Colonic mucosa (tissue), 4 donors: ENCODE measurements around the gene TYMP. TPM values are rescaled to one million over a fixed set of nuclear protein-coding genes. Genes with fewer than 3 reads are reported as not detected.

Source experiments
- DNase-seq: peaks from one replicate; pipeline ENCODE4 v3.0.0-alpha.2; 2020
- H3K27ac ChIP-seq: fragments of 200-600 bp; one replicate; pipeline ENCODE4 v1.8.0; 2021
- H3K27me3 ChIP-seq: fragments of 200-600 bp; one replicate; pipeline ENCODE4 v1.8.0; 2021
- H3K36me3 ChIP-seq: fragments of 200-600 bp; one replicate; pipeline ENCODE4 v1.8.0; 2021
- H3K4me1 ChIP-seq: fragments of 200-600 bp; one replicate; pipeline ENCODE4 v1.8.0; 2021; ENCODE audit warnings: mild to moderate bottlenecking
- H3K4me3 ChIP-seq: fragments of 200-600 bp; one replicate; pipeline ENCODE4 v1.8.0; 2021
- H3K9ac ChIP-seq, 2 donors: one replicate each; pipeline ENCODE4 v1.7.0; 2013; ENCODE audit warnings: control low read depth in 2 of 2, low read depth in 2 of 2, low read length in 2 of 2
- H3K9me3 ChIP-seq: fragments of 200-600 bp; one replicate; pipeline ENCODE4 v1.8.0; 2021
- intact Hi-C: fragments of 100-400 bp; cut with DNase I; formaldehyde crosslinking; loops from one replicate; pipeline ENCODE4 v1.14.1; 2022
- total RNA-seq, 2 donors: library from RNA; stranded (reverse); fragmentation: NEBNext Ultra II Directional in 1 of 2; extraction: Animal tissue kit (Norgen Biotek cat#: 25700) in 1 of 2; gene quantifications; one replicate each; pipeline ENCODE4 v1.2.1, GENCODE V29; 2021
- TF ChIP-seq, protein P1 (sequence below): fragments of 200-600 bp; IDR thresholded peaks from one replicate; pipeline ENCODE4 v1.8.0; 2022; ENCODE audit warnings: antibody characterized with exemption, mild to moderate bottlenecking
- donor health status: healthy.
- donor health status: DM: no; HTN: no; CAD: no.
- donor health status: DM: no; HTN: no; CAD: no.

Gene TYMP
- total RNA-seq, 2 donors from 2014 or later, result 22.6 to 28.0 TPM

- intact Hi-C loops, result no loop called here
- Histone ChIP-seq H3K36me3 (no peaks in the 10 kb centered on the region), H3K27ac (peak overlapping the region; percentile 100), H3K27me3 (no peaks in the 10 kb centered on the region), H3K9ac (peak overlapping the region in 1 of 2 donors; percentile 95), H3K4me1 (peaks cover 6% of the 10 kb centered on the region), H3K9me3 (no peaks in the 10 kb centered on the region), H3K4me3 (no peak overlapping the region)
- TF ChIP-seq, protein P1, sequence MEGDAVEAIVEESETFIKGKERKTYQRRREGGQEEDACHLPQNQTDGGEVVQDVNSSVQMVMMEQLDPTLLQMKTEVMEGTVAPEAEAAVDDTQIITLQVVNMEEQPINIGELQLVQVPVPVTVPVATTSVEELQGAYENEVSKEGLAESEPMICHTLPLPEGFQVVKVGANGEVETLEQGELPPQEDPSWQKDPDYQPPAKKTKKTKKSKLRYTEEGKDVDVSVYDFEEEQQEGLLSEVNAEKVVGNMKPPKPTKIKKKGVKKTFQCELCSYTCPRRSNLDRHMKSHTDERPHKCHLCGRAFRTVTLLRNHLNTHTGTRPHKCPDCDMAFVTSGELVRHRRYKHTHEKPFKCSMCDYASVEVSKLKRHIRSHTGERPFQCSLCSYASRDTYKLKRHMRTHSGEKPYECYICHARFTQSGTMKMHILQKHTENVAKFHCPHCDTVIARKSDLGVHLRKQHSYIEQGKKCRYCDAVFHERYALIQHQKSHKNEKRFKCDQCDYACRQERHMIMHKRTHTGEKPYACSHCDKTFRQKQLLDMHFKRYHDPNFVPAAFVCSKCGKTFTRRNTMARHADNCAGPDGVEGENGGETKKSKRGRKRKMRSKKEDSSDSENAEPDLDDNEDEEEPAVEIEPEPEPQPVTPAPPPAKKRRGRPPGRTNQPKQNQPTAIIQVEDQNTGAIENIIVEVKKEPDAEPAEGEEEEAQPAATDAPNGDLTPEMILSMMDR, result no peak
- DNase-seq, result no peak
Measured at GRCh38 chr22:50532824-50533796, 3.3 kb upstream of the TYMP start.

DNA sequence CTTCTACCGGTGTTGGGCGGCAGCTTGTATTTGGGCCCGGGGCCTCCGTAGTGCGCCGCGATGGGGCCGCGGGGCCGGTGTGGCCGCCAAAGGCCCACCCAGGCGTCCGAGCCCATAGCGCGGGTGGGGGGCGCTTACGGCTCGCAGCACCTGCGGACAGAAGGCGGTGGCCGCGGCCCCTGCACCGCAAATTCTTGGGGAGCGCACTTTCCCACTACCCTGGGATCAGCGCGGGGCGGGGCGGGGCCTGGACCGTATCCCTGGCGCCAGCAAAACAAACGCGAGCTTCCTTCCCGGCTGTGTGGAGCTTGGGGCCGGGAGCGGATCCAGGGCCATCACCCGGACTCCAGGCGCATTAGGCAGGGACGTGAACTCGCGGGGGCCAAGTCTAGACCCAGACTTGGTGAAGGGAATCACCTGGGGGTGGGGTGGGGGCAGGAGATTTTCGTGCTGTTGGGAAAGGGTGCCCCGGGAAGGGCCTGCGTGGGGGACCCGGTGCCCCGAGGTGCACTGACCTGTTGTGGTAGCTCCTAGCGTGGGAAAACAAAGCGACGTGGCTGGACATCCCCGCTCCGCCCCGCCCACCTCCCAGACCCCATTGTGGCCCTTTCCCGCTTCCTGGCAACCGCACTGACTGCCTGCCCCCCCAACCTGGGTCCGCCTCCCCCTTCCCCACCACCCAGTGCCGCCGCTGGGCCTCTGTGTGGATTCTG lies 2.3 kb upstream of the TYMP start:
- TF ChIP-seq, protein P1, result no peak
- peaks cover 6% of the 10 kb centered on the region for H3K4me1 ChIP-seq
- H3K27ac ChIP-seq, result peak overlapping the region; percentile 100
- H3K4me3 ChIP-seq, result peak overlapping the region; percentile 55
- H3K9ac ChIP-seq, result peak overlapping the region; percentile 95 to 98
- peak; percentile 84 for DNase-seq
- H3K27me3 ChIP-seq, result no peaks in the 10 kb centered on the region
- intact Hi-C loops, result no loop called here
- no peaks in the 10 kb centered on the region for H3K36me3 ChIP-seq
- H3K9me3 ChIP-seq, result no peaks in the 10 kb centered on the region

- TF ChIP-seq, protein P1, result no peak
- Histone ChIP-seq H3K9ac (peak overlapping the region; percentile 95 to 98), H3K4me1 (peaks cover 6% of the 10 kb centered on the region), H3K27me3 (no peaks in the 10 kb centered on the region), H3K36me3 (no peaks in the 10 kb centered on the region), H3K4me3 (peak overlapping the region; percentile 55), H3K27ac (peak overlapping the region; percentile 100), H3K9me3 (no peaks in the 10 kb centered on the region)
- DNase-seq, result peak; percentile 65
- intact Hi-C loops, result no loop called here
Measured at GRCh38 chr22:50531546-50531961, 1.7 kb upstream of the TYMP start.

DNA sequence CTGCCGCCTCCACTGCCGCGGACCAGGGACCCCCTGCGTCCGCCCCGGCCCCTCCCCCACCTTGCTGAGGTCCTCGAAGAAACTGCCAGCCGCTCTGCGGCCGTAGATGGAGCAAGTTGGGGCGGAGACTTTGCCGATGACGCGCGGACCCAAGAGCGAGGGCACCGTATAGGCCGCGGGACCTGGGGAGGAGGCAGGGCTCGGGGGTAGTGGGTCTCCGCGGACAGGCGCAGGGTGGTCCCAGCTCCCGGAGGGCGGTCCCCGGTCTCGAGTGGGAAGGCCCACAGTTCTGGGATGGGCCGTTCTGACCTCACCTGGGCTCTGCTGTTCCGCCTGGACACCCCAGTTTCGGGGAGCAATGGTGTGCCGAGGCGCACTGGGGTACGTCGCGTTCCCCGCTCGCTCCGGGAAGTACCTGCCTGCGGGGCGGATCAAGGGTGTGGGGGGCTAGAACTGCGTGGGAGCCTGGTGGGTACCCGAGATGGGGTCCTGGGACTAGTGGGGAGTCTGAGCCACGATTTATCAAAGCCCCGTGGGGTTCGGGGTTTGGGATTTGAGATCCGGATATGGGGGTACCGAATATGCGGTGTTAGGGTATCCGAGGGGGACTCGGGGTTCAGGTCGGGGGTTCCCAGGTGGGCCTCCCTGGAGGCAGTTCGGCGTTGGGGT lies 1.2 kb upstream of the TYMP start:
- TF ChIP-seq, protein P1, result no peak
- no peaks in the 10 kb centered on the region for H3K36me3 ChIP-seq
- intact Hi-C loops, result no loop called here
- H3K9ac ChIP-seq, result peak overlapping the region; percentile 95 to 98
- H3K27me3 ChIP-seq, result no peaks in the 10 kb centered on the region
- H3K4me3 ChIP-seq, result peak overlapping the region; percentile 55
- DNase-seq, result peak; percentile 90
- no peaks in the 10 kb centered on the region for H3K9me3 ChIP-seq
- H3K27ac ChIP-seq, result peak overlapping the region; percentile 100
- H3K4me1 ChIP-seq, result peaks cover 6% of the 10 kb centered on the region

DNA sequence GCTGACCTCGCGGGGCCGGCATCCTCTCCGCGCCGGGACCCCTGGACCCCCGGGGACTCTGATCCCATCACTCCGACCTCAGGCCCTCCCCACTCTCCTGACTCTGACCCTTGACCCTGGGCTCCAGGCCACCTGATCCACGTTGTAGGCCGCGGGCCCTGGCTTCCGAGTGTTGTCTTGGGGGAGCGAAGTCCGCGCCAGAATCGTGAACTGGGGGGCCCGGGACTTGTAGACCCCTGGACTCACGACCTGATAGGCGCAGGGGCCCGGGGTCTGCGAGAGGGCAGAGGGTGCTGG lies 716 bp upstream of the TYMP start:
- DNase-seq, result no peak
- H3K27ac ChIP-seq, result peak overlapping the region; percentile 100
- no peaks in the 10 kb centered on the region for H3K9me3 ChIP-seq
- no peaks in the 10 kb centered on the region for H3K27me3 ChIP-seq
- no peaks in the 10 kb centered on the region for H3K36me3 ChIP-seq
- intact Hi-C loops, result no loop called here
- TF ChIP-seq, protein P1, result no peak
- H3K4me3 ChIP-seq, result peak overlapping the region; percentile 55
- H3K9ac ChIP-seq, result peak overlapping the region; percentile 95 to 98
- H3K4me1 ChIP-seq, result peaks cover 6% of the 10 kb centered on the region
